Sciatic nerve (tissue), 2 donors: Measurements from ENCODE around the gene PKMYT1. TPM values are rescaled to one million over a fixed set of nuclear protein-coding genes. Genes with fewer than 3 reads are reported as not detected.

Experiments used
- ATAC-seq: fragments of 200-7000 bp; cut with Tn5 transposase; one replicate; pipeline ENCODE4 v1.9.1; 2020; ENCODE audit warnings: mild to moderate bottlenecking, moderate library complexity
- DNase-seq: peaks from one replicate; pipeline ENCODE4 v3.0.0-alpha.2; 2020; ENCODE audit warnings: low spot score
- intact Hi-C: fragments of 100-400 bp; cut with DNase I; formaldehyde crosslinking; loops from one replicate; pipeline ENCODE4 v1.14.2; 2022
- total RNA-seq: library from RNA; stranded (reverse); fragmentation: NEBNext Ultra II Directional; extraction: Animal tissue kit (Norgen Biotek cat#: 25700); gene quantifications from one replicate; pipeline ENCODE4 v1.2.1, GENCODE V29; 2021
- donor health status: DM: no; HTN: no; CAD: no.
- donor health status: DM: no; HTN: no; CAD: no.

Gene PKMYT1
- total RNA-seq, 1 donor from 2014 or later = 1.9 TPM

GRCh38 chr16:3020247-3020603, 40.0 kb upstream of the PKMYT1 start, which contains the start of gene TNFRSF12A:
Gene TNFRSF12A, plus strand, starts transcription at chr16:3020368. Its CDS starts 30 bp downstream, at chr16:3020398.
- intact Hi-C loops = no loop called here

DNA sequence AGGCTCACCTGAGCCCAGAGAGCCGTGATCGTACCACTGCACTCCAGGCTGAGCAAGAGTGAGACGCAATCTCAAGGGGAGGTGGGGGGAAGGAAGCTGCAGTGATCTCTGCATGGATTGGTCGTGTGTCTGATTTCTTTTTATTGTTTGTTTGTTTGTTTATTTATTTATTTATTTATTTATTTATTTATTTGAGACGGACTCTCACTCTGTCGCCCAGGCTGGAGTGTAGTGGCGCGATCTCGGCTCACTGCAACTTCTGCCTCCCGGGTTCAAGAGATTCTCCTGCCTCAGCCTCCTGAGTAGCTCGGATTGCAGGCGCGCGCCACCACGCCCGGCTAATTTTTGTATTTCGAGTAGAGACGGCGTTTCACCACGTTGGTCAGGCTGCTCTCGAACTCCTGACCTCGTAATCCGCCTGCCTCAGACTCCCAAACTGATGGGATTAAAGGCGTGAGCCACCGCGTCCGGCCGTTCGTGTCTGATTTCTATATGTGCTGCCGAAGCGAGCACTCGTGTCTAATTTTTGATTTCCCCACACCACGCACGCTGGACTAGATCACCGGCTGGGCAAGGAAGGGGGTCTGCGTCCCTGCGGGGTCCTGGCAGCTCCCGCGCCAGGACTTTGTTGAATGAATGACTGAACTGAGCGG, 39.5 kb upstream of the PKMYT1 start:
- no peak for DNase-seq
- no peak for ATAC-seq
- intact Hi-C loops = no loop called here

More at GRCh38 chr16:3020247-3020603, 40.0 kb upstream of the PKMYT1 start, which contains the start of gene TNFRSF12A:
- peak; percentile 3 for ATAC-seq
- DNase-seq = peak; percentile 83

GRCh38 chr16:3017794-3018506, 37.7 kb upstream of the PKMYT1 start, which contains the start of gene CLDN6:
Gene CLDN6, minus strand, starts transcription at chr16:3018183. Its CDS starts 2,162 bp downstream, at chr16:3016021.
- DNase-seq (no peak), ATAC-seq (no peak)
- intact Hi-C loops = no loop called here

DNA sequence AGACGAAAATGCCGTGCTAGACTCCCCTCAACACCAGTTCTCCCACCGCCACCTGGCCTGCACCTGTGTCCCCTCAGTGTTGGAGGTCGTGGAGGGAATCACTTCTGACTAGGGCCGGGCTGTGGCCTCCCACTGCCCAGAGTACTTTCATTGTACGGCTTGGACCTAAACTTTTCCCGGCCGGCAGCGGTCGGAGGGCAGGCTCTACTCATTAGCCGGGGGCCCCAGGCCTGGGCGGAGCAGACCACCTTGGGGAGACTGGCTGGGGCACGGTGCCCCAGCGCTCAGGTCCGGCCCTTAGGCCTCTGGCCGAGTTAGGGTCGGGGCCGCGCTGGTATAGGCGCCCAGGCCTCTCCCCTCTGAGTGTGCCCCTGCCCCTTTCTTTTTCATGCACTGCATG, 37.1 kb upstream of the PKMYT1 start:
- DNase-seq = no peak
- intact Hi-C loops = no loop called here
- ATAC-seq = no peak

DNA sequence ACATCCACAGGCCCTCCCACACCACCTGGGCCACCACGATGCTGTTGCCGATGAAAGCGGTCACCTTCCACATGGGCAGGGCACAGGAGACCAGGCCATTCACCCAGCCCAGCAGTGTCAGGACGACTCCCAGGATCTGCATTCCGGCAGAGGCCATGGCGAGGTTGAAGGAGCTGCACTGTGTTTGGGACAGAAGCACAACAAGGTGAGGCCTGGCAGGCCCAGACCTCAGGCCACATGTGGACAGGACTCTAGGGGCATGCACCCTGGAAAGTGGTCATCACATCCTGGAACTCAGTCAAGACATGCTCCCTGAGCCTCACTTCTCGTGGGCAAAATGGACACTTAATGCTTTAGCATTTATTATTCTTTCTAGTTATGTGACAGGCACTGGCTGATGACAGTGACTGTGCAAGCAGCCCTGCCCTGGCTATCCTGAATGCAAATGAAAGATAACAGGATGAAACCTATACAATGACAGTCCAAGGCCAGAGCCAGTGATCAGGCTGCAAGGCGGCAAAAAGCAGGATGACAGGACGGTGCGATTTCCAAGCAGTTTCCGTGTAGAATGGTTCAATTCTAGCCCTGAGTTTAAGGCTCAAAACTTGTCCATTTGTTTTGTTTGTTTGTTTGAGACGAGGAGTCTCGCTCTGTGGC, 35.7 kb upstream of the PKMYT1 start:
- ATAC-seq (no peak), DNase-seq (no peak)
- intact Hi-C loops = no loop called here

DNA sequence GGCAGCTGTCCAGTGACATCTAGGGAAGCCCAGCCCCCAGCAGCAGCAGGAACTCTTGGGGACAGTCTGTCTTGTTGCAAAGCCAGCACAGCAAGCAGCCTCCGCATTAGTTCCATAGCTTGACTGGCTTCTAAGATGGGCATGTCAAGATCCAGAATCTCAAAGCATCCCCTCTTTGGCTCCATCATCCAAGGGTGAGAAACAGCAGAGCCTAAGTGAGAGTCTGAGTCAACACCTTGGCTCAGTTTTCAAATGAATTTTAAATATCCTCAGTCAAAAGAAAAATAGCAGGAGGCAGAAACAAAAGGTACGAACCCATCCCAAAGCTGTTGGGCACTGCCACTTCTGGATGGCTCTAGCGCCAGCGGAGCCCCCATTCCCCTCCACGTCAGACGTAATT, 34.7 kb upstream of the PKMYT1 start:
- intact Hi-C loops = no loop called here
- ATAC-seq = no peak
- no peak for DNase-seq

DNA sequence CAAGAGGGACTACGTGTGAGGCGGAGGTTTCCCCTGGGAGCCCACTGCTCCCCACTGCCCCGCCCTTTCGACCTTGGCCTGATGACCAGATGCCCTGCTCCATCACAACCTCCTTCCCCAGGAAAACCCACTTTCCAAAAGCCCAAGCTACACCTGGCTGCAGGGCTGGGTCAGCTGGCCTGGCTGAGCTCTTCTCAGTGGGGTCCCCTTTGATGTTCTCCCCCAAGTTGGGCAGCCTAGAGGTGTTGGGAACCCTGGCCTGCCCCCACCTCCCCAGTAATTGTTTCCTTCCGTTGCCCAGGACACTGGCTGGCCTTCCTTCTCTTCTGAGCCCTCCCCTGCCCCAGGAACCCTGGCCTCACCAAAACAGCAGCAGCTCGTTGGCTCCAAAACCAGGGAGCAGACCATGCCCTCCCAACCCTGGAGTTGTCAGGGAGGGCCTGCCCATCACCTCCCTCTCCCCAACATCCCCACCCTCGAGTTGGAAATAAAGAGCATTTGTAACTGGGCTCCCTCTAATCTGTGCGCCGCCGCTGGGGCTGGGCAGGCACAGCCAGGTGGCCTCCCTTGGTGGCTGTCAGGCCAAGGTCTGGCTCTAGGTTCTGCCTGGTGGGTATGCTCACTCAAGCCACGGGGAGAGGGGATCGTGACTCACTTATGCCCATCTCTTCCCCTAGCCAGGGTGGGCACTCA, 33.9 kb upstream of the PKMYT1 start:
- intact Hi-C loops = no loop called here
- DNase-seq (no peak), ATAC-seq (no peak)

DNA sequence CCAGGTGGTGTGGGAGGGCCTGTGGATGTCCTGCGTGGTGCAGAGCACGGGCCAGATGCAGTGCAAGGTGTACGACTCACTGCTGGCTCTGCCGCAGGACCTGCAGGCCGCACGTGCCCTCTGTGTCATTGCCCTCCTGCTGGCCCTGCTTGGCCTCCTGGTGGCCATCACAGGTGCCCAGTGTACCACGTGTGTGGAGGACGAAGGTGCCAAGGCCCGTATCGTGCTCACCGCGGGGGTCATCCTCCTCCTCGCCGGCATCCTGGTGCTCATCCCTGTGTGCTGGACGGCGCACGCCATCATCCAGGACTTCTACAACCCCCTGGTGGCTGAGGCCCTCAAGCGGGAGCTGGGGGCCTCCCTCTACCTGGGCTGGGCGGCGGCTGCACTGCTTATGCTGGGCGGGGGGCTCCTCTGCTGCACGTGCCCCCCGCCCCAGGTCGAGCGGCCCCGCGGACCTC, 33.3 kb upstream of the PKMYT1 start:
- intact Hi-C loops = no loop called here
- no peak for DNase-seq
- no peak for ATAC-seq

- no peak for ATAC-seq
- intact Hi-C loops = no loop called here
- DNase-seq = no peak
Observed at GRCh38 chr16:3012828-3013420, 32.7 kb upstream of the PKMYT1 start, which contains the start of gene CLDN9. Gene CLDN9, plus strand, starts transcription at chr16:3012923. Its CDS starts 440 bp downstream, at chr16:3013363.

DNA sequence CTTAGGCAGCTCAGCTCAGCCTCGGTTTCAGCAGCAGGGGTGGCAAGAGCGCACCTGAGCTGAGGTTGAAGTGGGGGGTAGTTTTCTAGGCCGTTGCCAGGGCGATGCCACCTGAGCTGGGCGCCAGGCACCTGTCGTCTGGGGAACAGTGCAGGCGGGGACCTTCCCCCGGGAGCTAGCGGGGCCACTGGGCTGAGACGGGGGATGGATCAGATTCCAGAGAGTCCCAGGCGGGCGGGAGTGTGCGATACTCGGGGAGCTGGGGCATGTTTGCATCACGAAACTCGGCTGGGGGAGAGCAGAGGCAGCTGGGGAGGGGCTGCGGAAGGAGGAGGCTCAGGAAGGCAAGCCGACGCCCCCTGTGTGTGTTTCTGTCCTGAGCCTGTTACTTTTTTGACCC, 32.0 kb upstream of the PKMYT1 start:
- intact Hi-C loops = no loop called here
- no peak for DNase-seq
- no peak for ATAC-seq

DNA sequence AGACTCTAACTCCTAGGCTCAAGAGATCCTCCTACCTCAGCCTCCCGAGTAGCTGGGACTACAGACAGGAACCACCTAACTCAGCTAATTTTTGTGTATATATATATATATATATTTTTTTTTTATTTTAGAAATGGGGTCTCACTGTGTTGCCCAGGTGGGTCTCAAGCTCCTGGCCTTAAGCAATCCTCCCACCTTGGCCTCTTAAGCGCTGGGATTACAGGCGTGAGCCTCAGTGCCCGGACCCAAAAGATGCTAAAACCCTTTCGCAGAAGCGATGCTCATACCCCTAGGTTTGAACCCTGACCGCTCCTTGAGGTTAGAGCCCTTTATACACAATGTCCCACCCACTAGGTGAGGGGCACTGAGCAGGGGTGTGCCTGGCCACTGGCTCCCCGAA, 30.3 kb upstream of the PKMYT1 start:
- no peak for ATAC-seq
- intact Hi-C loops = no loop called here

DNA sequence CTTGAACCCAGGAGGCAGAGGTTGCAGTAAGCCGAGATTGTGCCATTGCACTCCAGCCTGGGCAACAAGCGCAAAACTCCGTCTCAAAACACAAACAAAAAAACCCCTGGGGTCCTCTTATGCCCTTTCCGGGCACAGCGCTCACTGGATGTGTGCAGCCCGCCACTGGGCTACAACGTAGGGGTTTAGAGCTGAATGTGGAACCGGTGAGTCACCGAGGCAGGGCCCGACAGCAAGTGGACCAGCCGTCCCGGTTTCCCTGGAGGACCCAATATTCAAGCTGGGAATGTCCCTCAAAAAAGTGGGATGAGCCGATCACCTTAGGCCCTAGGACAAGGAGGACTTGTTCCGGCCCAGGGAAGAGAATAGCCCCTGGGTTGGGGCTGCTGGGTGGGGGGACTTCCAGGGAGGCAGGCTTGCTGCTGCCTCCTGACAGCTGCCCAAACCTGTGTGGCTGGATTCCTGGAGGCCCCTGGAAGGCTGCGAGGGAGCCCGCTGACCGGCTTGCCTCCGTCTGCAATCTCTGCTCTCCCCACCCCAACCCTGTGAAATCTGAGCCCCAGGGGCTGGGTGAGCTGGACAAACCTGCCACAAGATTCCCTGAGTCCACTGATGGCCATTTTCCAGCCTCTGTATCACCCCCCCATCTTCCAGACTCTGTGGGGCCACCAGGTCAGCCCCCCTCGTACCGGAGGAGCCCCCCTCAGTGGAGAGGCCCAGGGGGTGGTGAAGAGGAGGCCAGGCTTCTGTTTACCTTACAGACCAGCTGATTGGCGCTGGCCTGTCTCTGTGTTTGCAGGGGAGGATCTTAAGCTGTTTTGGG, 29.5 kb upstream of the PKMYT1 start:
- ATAC-seq (no peak), DNase-seq (no peak)
- intact Hi-C loops = no loop called here

More for the DNA sequence above, 30.3 kb upstream of the PKMYT1 start:
- DNase-seq = no peak

- DNase-seq = no peak
Observed at GRCh38 chr16:3008690-3009037, 28.4 kb upstream of the PKMYT1 start.

DNA sequence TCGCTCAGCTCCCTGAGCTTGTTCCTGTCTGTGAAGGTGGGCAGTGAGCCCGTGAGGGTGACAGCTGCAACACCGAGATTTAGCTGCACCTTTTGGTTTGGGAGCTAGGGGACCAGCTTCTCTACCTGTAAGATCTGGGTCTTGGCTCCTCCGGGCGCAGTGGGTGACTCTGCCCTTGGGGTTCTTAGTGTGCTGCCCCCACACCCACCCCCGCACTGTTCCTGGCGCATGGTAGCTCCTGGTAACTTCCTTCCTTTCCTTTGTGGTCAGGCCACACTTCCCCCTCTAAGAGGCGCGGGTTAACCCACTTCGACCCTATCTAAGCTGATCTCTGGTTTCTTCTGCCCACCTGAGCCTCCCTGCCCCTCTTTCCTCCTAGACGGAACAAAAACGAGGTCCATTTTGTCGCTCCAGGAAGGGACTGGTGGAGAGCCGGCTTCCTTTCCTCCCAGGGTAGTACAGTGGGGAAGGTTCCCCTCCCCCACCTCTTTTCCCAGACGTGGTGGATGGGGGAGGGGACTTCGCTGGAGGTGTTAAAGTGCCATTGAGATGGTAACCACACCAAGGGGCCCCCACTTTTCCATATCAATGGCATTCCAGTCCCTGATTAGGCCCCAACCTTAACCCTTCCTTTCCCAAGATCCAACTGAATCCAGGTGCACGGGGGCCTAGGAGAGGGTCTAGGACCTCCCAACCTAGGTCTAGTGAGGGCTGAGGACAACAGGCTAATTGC, 27.9 kb upstream of the PKMYT1 start:
- DNase-seq = no peak
- ATAC-seq = no peak
- intact Hi-C loops = no loop called here

More at GRCh38 chr16:3008690-3009037, 28.4 kb upstream of the PKMYT1 start:
- no peak for ATAC-seq
- intact Hi-C loops = no loop called here

DNA sequence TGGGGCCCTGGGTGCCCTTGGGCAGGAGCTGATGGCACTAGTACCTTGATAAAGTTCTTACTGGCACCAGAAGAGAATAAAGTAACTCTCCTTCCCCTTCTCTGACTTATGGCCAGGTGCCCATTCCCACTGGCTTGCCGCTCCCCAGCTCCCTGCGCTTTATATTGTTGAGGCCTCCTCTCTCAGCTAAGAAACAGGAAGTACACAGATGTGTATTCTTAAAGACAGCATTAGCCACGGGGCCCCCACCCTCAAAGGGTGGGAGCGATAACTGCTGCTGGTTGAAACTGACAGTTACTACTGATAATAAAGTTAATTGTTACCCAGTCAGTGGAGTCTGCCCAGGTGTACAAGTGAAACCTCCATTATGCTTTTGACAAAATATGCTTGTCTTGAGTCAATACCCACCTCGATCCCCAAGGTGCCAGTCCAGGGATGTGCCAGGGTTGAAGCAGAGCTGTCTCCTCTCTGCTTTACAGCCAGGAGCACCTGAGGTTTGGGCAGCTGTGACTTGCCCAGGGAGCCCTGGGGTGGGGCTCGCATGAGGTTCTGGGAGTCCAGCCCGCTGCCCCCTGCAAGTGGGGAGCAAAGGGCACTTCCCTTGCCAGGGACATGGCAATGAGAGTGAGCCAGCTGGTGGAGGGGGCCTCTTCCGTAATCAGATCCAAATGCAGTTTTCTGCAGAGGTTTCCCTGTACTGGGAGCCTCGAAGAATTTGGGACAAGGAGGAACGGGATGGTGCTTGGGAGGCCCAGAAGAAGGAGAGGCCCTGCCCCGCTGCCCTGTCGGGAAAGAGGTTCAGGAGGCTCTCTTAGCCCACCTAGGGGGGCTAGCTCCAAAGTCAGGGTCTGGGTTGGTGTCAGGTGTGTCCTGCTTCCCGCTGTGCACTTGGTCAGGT, 27.1 kb upstream of the PKMYT1 start:
- DNase-seq = no peak
- intact Hi-C loops = no loop called here
- no peak for ATAC-seq

GRCh38 chr16:3004781-3005284, 24.6 kb upstream of the PKMYT1 start:
- DNase-seq (no peak), ATAC-seq (no peak)
- intact Hi-C loops = no loop called here
